Breast epithelium (tissue), 4 donors: Measurements from ENCODE around the gene SIK1. TPM values are rescaled to one million over a fixed set of nuclear protein-coding genes. Genes with fewer than 3 reads are reported as not detected.
A peak's percentile ranks its signal among the peaks of the same experiment; 100 is the strongest.

Experiments
- DNase-seq, 2 donors: peaks; one replicate each; pipeline ENCODE4 v3.0.0-alpha.2; 2019; ENCODE audit warnings: low spot score in 2 of 2
- H3K27ac ChIP-seq, 2 donors: fragments of 200-600 bp; sonication (generic) in 1 of 2; one replicate each; pipeline ENCODE4 v1.5.1; 2016 to 2019; ENCODE audit warnings: mild to moderate bottlenecking in 1 of 2
- H3K27me3 ChIP-seq, 2 donors: fragments of 200-600 bp; sonication (generic) in 1 of 2; one replicate each; pipeline versions ENCODE4 v1.5.1 to v1.6.0; 2017 to 2019; ENCODE audit warnings: control low read depth in 1 of 2, mild to moderate bottlenecking in 1 of 2
- H3K36me3 ChIP-seq: fragments of 200-600 bp; one replicate; pipeline ENCODE4 v1.5.1; 2019
- H3K4me1 ChIP-seq, 2 donors: fragments of 200-600 bp; sonication (generic); one replicate each; pipeline ENCODE4 v1.5.1; 2016 to 2019; ENCODE audit warnings: control low read depth in 1 of 2
- H3K4me3 ChIP-seq, 3 donors: fragments of 200-600 bp; sonication (generic); 1 replicate in 2 of 3; 2 replicates in 1 of 3; pipeline ENCODE4 v1.5.1; 2016 to 2019; ENCODE audit warnings: mild to moderate bottlenecking in 3 of 3, moderate library complexity in 2 of 3
- H3K9me3 ChIP-seq, 2 donors: fragments of 200-600 bp; sonication (generic) in 1 of 2; one replicate each; pipeline ENCODE4 v1.5.1; 2016 to 2019; ENCODE audit warnings: control low read depth in 1 of 2
- CTCF ChIP-seq, 3 donors: fragments of 450-650 bp; IDR thresholded peaks; one replicate each; pipeline ENCODE4 v1.5.1; 2016 to 2017; ENCODE audit warnings: antibody characterized with exemption in 3 of 3, mild to moderate bottlenecking in 3 of 3, moderate library complexity in 3 of 3
- POLR2A ChIP-seq: fragments of 450-650 bp; IDR thresholded peaks from one replicate; pipeline ENCODE4 v1.6.1; 2016; ENCODE audit warnings: antibody characterized with exemption, mild to moderate bottlenecking, moderate library complexity
- POLR2AphosphoS5 ChIP-seq, 3 donors: sonication (generic); formaldehyde crosslinking; IDR thresholded peaks; one replicate each; pipeline ENCODE4 v1.6.1; 2017; ENCODE audit warnings: antibody characterized with exemption in 3 of 3
- intact Hi-C: fragments of 100-400 bp; cut with DNase I; formaldehyde crosslinking; loops from one replicate; pipeline ENCODE4 v1.15.1; 2023; ENCODE audit warnings: low total_unique reads
- total RNA-seq, 3 donors: library from RNA; depleted of rRNA; stranded (reverse); fragments of >200 nt; gene quantifications; one replicate each; pipeline ENCODE4 v1.1.0, GENCODE V29; 2016

SIK1 gene
- total RNA-seq, 3 donors from 2014 or later, result 0.80 to 18.0 (median 16.2) TPM

GRCh38 chr21:43372663-43373361 lies 54.1 kb downstream of the SIK1 start:
- H3K27me3 ChIP-seq, result no peaks in the 10 kb centered on the region
- H3K4me1 ChIP-seq, result peaks cover 3 to 14% of the 10 kb centered on the region in 2 donors
- H3K27ac ChIP-seq, result peak overlapping the region; percentile 40 to 75
- peak in 1 of 2 donors; percentile 84 for DNase-seq
- no peak overlapping the region for H3K4me3 ChIP-seq
- no peaks in the 10 kb centered on the region for H3K9me3 ChIP-seq
- no peaks in the 10 kb centered on the region for H3K36me3 ChIP-seq
- TF ChIP-seq POLR2A (no peak), CTCF (IDR thresholded peaks at IDR 0.05) (no peak), POLR2AphosphoS5 (IDR thresholded peaks at IDR 0.05) (no peak)
- intact Hi-C loops, result no loop called here

- no peaks in the 10 kb centered on the region for H3K9me3 ChIP-seq
- H3K4me1 ChIP-seq, result peaks cover 3 to 14% of the 10 kb centered on the region in 2 donors
- H3K27ac ChIP-seq, result no peak overlapping the region
- no peaks in the 10 kb centered on the region for H3K27me3 ChIP-seq
- no peak overlapping the region for H3K4me3 ChIP-seq
- intact Hi-C loops, result no loop called here
- DNase-seq, result no peak
- TF ChIP-seq CTCF (IDR thresholded peaks at IDR 0.05) (no peak), POLR2A (no peak)
- no peaks in the 10 kb centered on the region for H3K36me3 ChIP-seq
These were observed 55.1 kb downstream of the SIK1 start for GRCh38 chr21:43371786-43372185.

GRCh38 chr21:43370888-43371570 lies 55.9 kb downstream of the SIK1 start:
- Histone ChIP-seq H3K4me1 (peaks cover 3 to 14% of the 10 kb centered on the region in 2 donors), H3K27ac (peak overlapping the region in 1 of 2 donors; percentile 19), H3K9me3 (no peaks in the 10 kb centered on the region), H3K36me3 (no peaks in the 10 kb centered on the region), H3K27me3 (no peaks in the 10 kb centered on the region), H3K4me3 (no peak overlapping the region)
- no peak for DNase-seq
- intact Hi-C loops, result no loop called here
- TF ChIP-seq POLR2AphosphoS5 (IDR thresholded peaks at IDR 0.05) (no peak), POLR2A (no peak), CTCF (IDR thresholded peaks at IDR 0.05) (no peak)

GRCh38 chr21:43370091-43370658 lies 56.8 kb downstream of the SIK1 start:
- TF ChIP-seq POLR2A, result no peak
- no peak for TF ChIP-seq CTCF (IDR thresholded peaks at IDR 0.05)
- TF ChIP-seq POLR2AphosphoS5 (IDR thresholded peaks at IDR 0.05), result no peak
- intact Hi-C loops, result no loop called here
- H3K9me3 ChIP-seq, result no peaks in the 10 kb centered on the region
- no peaks in the 10 kb centered on the region for H3K27me3 ChIP-seq
- H3K4me3 ChIP-seq, result peak overlapping the region in 1 of 3 donors; percentile 25
- DNase-seq, result no peak
- no peaks in the 10 kb centered on the region for H3K36me3 ChIP-seq
- H3K27ac ChIP-seq, result peak overlapping the region in 1 of 2 donors; percentile 19
- H3K4me1 ChIP-seq, result peaks cover 3 to 14% of the 10 kb centered on the region in 2 donors

GRCh38 chr21:43369596-43370090 lies 57.3 kb downstream of the SIK1 start:
- H3K36me3 ChIP-seq, result no peaks in the 10 kb centered on the region
- peak overlapping the region in 1 of 2 donors; percentile 12 for H3K27ac ChIP-seq
- no peaks in the 10 kb centered on the region for H3K27me3 ChIP-seq
- peak overlapping the region in 1 of 3 donors; percentile 25 for H3K4me3 ChIP-seq
- H3K4me1 ChIP-seq, result peaks cover 3 to 14% of the 10 kb centered on the region in 2 donors
- intact Hi-C loops, result no loop called here
- TF ChIP-seq POLR2A (no peak), CTCF (IDR thresholded peaks at IDR 0.05) (no peak), POLR2AphosphoS5 (IDR thresholded peaks at IDR 0.05) (no peak)
- no peaks in the 10 kb centered on the region for H3K9me3 ChIP-seq
- DNase-seq, result no peak
